Fibroblast of the conjunctiva (primary cell): ENCODE results near the gene LMO3.
A peak's percentile ranks its signal among the peaks of the same experiment; 100 is the strongest.
"Not testable (repeated sequence)": the region's sequence is repeated elsewhere in the genome, so short reads cannot be mapped to it uniquely, and the experiment has no call there.

ENCODE experiments used
- DNase-seq: peaks from one replicate; pipeline ENCODE4 v3.0.0-alpha.2; 2010; ENCODE audit warnings: low read depth

The LMO3 gene

DNA sequence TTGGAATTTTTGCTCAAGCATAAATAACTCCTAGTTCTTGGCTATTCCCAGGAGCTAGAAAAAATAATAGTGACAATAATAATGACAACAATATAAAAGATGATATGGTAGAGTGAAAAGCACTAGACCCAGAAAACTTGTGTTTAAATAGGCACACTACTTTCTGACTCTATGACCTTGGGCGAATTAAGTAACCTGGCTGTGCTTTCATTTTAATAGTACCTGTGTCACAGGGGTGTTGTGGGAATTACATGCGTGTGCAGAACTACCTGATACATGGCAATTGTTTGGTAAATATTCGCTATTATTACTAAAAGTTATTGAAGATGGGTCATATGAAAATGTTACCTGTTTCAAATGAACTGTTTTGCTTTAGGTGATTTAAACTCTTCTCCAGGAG lies 60.1 kb downstream of the LMO3 start:
- no peak for DNase-seq

- no peak for DNase-seq
Observed at GRCh38 chr12:16542586-16542985, 63.4 kb downstream of the LMO3 start.

DNA sequence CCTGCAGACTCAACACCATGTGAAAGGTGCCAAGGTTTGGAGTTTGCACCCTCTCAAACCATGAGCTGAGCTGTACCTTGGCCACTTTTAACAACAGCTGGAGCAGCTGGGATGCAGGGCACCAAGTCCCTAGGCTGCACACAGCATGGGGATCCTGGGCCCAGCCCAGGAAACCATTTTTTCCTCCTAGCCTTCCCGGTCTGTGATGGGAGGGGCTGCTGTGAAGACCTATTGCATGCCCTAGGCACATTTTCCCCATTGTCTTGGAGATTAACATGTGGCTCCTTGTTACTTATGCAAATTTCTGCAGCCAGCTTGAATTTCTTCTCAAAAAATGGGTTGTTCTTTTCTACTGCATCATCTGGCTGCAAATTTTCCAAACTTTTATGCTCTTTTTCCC lies 68.3 kb downstream of the LMO3 start:
- not testable (repeated sequence) for DNase-seq

DNA sequence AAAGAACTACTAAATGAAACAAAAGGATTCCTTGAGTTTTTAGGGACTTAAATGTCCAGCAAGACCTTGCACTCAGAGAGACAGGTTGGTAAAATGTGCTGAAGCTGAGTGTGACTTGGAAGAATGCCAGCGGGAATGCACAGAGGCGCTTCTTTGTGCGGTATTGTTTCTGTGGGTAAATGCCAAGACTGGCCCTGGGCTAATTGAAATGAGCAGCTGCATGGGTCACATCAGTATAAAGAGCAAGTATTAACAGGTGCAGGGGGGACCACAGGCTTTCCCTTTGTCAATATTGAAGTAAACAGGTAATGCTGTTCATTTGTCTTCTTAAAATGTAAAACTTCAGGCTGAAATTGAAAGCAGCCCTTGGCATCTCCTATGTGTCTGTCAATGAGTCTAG lies 74.3 kb downstream of the LMO3 start:
- no peak for DNase-seq

DNA sequence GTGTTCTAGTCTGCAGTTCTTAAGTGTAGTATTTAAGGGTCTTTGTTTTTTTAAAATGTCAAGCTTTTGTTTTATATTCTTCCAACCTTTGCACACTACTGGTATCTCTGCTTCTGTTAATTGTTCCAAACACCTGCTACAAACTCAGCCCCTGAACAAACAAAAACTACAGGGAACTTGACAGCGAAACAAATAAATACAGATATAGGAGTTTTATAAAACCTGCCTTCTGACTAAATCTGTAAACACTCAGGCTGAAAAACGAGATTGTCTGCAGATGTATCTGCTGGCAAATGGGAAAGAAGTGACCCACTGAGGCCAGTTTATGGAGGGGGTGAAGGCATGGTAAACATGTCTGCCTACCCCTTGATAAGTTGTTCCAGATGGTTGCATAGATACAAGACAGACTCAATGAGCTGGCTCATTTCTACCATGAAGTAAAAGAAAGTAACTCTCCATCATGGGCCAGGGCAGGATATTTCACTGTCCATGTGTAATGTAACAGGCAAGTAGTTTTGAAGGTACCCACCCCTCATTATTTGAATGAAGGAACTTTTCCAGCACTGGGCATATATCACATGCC lies 75.6 kb downstream of the LMO3 start:
- no peak for DNase-seq

DNA sequence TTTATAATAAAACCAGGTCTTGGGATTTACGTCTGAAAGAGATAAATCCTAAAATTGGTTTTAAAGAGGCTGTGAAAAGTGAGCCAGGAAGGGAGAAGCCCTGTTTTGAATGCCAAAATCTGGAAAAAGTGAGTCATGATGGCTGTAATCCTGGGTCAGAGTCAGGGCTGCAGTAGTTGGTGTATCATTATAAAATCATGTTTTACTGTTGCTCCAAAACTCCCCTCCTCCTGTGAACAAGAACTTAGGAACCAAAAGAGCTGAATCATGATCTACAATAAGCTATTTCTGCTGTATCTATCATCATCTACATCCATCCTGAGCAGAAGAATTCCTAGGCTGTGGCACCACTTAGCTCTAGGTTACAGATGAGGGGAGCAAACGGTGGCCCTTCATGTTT lies 79.3 kb downstream of the LMO3 start:
- DNase-seq: peak; percentile 87

DNA sequence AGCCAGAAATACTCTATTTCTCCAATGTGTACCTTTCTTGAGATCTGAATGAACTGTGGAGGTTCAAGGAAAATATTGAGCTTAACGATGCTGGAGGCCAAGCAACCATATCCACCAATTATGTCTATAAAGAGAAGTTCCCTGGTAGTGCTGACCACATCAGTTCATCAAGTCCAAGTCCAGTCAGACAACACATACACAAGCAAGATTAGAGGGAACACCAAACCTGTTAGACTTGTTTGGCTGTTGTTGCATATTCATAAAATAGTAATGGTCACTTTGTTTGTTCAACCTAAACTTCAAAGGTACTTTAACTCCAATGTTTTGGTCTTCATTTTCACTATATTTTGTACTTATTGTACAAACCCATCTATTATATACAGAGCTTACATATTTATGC lies 81.6 kb downstream of the LMO3 start:
- no peak for DNase-seq

DNA sequence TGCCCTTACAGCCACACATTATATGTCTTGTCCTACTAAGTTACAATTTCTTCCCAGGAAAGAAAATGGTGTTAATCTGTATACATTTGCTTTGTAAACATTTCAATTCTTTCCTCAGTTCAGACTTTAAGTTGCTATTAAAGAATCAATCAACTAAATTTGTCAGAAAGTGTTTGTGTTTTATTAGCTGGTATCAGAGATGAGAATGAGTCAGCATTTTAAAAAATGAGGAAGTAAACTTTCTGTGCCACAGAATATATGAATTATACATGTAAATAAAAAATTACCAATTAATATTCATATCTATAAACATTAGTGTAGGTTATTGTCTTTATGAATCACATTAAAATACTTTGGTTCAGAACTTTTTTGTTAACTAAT lies 82.0 kb downstream of the LMO3 start:
- no peak for DNase-seq

DNA sequence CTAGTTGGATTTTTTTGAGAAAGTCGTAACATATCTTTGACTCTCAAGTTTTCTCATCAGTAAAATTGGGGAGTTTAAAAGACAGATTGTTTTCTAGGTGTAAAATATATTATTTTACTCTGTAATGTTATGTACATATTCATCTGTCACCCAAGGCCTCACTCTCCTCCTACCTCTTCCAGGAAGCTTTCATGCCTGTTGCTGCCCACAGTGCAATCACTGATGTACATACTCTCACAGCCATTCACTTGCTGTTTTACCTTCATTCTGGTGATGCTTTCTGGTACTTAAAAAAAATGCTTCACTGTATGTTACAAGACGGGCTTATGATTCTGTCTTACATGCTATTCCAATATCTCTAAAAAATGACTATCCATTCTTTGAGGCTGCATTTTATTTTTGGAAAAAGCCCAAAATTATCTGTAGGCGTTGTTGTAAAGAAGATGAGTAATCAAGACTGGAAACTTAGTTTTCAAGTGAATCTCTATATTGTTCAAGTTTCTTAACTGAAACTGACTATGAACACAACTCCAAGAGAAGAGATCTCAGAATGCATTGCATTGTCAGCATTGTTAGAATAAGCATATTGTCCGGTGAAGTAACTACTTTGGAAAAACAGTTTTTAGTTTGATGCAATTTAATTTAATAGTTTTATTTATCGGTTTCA lies 82.5 kb downstream of the LMO3 start:
- no peak for DNase-seq

GRCh38 chr12:16520328-16520727 lies 85.6 kb downstream of the LMO3 start:
- DNase-seq: no peak

GRCh38 chr12:16515666-16516065 lies 90.3 kb downstream of the LMO3 start:
- no peak for DNase-seq

DNA sequence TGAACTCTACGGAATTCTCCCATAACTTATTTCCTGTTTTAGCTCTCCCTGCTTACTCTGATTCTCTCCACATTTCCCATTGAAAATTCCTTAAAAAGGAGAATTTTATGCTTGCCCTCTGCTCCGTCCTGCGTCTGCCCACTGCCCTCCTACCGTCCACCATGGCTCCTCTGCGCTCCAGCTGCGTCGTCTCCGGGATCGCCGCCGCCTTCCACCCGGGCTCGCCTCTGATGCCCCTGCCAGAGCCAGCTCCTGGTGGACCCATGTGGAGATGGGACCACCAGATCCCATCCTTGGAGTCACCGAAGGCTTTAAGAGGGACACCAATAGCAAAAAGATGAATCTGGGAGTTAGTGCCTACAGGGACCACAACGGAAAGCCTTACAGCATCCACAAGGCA lies 92.7 kb downstream of the LMO3 start:
- no peak for DNase-seq

DNA sequence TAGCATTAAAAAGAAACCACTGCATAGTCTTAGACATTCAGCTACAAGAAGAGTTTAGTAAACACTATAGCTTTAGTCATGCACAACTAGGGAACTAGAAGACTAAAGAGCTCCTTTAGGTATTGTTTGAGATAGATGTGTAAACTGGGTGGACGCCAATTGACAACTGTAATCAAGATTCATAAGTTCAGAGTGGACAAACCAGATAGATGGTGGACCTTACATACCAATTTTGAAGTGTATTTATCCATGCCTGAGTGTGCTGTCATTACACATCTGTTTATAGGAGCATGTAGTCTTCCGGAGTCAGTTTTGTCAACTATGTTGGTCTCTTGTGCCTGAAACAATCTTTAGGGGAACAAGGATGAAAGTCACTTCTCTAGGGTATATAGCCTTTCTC lies 96.6 kb downstream of the LMO3 start:
- no peak for DNase-seq

- no peak for DNase-seq
Observed at GRCh38 chr12:16506394-16506793, 99.6 kb downstream of the LMO3 start.

DNA sequence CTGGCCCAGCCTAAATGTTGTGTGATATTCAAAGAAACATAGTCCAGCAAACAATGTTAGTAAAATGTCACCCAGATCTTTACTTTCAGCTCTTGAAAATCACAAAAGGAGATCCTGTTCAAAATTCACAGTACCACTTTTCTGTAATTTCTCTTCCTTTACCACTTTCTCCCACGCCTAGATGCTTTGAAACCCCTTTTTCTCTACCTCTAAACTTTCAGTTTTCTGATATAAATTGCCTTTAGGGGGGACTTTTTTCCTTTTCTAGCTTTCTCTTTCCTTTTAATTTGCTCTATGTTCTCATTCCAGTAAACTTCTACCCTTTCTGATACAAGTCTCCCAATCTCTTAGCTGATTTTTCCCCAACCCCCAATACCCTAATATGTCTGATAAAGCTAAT lies 101.8 kb downstream of the LMO3 start:
- DNase-seq: no peak

DNA sequence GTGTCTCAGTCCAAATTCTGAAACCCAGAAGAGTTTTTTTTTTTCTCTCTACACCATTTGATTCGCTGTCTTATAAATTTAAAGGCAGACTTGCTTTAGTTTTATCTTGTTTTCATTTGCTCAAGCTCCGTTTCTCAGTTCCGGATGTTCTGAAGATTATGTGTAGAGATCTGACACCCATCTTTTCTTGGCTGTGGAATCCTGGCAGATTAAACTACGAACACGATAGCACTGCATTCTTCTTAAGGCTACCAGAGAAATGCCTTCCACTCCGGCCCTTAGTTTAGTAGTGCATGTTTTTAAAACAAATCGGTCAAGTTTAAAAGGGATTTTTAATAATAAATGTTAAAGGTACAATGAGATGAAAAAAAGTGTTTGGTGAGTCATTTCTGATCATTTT lies 106.4 kb downstream of the LMO3 start:
- DNase-seq: no peak
